Right lobe of liver (tissue), 6 donors: ENCODE data around the gene AKAP12. TPM values are rescaled to one million over a fixed set of nuclear protein-coding genes. Genes with fewer than 3 reads are reported as not detected.

Experiments
- ATAC-seq, 4 donors: fragments of 200-7000 bp; cut with Tn5 transposase; one replicate each; pipeline ENCODE4 v1.9.1; 2020; ENCODE audit warnings: mild to moderate bottlenecking in 4 of 4, moderate library complexity in 4 of 4
- DNase-seq, 3 donors: peaks; one replicate each; pipeline ENCODE4 v3.0.0-alpha.2; 2020
- H3K27ac ChIP-seq, 3 donors: fragments of 200-600 bp; one replicate each; pipeline ENCODE4 v1.8.0; 2022
- H3K27me3 ChIP-seq, 2 donors: fragments of 200-600 bp; one replicate each; pipeline ENCODE4 v1.8.0; 2022
- H3K36me3 ChIP-seq, 4 donors: fragments of 200-600 bp; sonication (generic) in 1 of 4; one replicate each; pipeline versions ENCODE4 v1.5.1 to v1.8.0; 2017 to 2022; ENCODE audit warnings: control low read depth in 1 of 4
- H3K4me1 ChIP-seq, 4 donors: fragments of 200-600 bp; sonication (generic) in 1 of 4; one replicate each; pipeline versions ENCODE4 v1.5.1 to v1.8.0; 2017 to 2022; ENCODE audit warnings: control low read depth in 1 of 4
- H3K4me3 ChIP-seq, 3 donors: fragments of 200-600 bp; one replicate each; pipeline ENCODE4 v1.8.0; 2022
- H3K9me3 ChIP-seq, 4 donors: fragments of 200-600 bp; sonication (generic) in 1 of 4; one replicate each; pipeline versions ENCODE4 v1.5.1 to v1.8.0; 2017 to 2022; ENCODE audit warnings: control low read depth in 1 of 4
- POLR2A ChIP-seq: fragments of 450-650 bp; IDR thresholded peaks from one replicate; pipeline ENCODE4 v1.6.1; 2017; ENCODE audit warnings: antibody characterized with exemption, mild to moderate bottlenecking
- WGBS: methylation state at CpG from one replicate; pipeline ENCODE4 v1.1.6; 2018; ENCODE audit warnings: low coverage, low lambda C conversion rate; ENCODE audit not compliant: insufficient coverage; ENCODE audit errors: missing lambda C conversion rate; 5-methylcytosine and 5-hydroxymethylcytosine counted together
- intact Hi-C, 2 donors: fragments of 100-400 bp; cut with DNase I; formaldehyde crosslinking; loops; one replicate each; pipeline versions ENCODE4 v1.11.2 to v1.14.1; 2022
- long read RNA-seq: library from polyadenylated mRNA; unstranded; transcript quantifications from one replicate; pipeline ENCODE4 v2.0.0, GENCODE V29; 2019
- total RNA-seq, 6 experiments: library from RNA; depleted of rRNA in 2 of 6; stranded (reverse); fragments of >200 nt in 2 of 6; fragmentation: NEBNext Ultra II Directional in 3 of 6; extraction: Animal tissue kit (Norgen Biotek cat#: 25700) in 3 of 6; gene quantifications; one replicate each; pipeline versions ENCODE4 v1.1.0 to v1.2.4, GENCODE V29; 2016 to 2023
- TF ChIP-seq, protein P1 (sequence below), 4 donors: fragments of 200-600 bp in 3 of 4; fragments of 450-650 bp in 1 of 4; IDR thresholded peaks; one replicate each; pipeline versions ENCODE4 v1.5.1 to v1.8.0; 2016 to 2022; ENCODE audit warnings: antibody characterized with exemption in 4 of 4, mild to moderate bottlenecking in 2 of 4
- donor health status: DM: no; HTN: yes; CAD: no.
- donor health status: DM: no; HTN: no; CAD: no.
- donor health status: DM: no; HTN: no; CAD: no.
- donor health status: DM: no; HTN: yes; CAD: no.
- donor health status: DM: no; HTN: yes; CAD: no.

Gene AKAP12, protein sequence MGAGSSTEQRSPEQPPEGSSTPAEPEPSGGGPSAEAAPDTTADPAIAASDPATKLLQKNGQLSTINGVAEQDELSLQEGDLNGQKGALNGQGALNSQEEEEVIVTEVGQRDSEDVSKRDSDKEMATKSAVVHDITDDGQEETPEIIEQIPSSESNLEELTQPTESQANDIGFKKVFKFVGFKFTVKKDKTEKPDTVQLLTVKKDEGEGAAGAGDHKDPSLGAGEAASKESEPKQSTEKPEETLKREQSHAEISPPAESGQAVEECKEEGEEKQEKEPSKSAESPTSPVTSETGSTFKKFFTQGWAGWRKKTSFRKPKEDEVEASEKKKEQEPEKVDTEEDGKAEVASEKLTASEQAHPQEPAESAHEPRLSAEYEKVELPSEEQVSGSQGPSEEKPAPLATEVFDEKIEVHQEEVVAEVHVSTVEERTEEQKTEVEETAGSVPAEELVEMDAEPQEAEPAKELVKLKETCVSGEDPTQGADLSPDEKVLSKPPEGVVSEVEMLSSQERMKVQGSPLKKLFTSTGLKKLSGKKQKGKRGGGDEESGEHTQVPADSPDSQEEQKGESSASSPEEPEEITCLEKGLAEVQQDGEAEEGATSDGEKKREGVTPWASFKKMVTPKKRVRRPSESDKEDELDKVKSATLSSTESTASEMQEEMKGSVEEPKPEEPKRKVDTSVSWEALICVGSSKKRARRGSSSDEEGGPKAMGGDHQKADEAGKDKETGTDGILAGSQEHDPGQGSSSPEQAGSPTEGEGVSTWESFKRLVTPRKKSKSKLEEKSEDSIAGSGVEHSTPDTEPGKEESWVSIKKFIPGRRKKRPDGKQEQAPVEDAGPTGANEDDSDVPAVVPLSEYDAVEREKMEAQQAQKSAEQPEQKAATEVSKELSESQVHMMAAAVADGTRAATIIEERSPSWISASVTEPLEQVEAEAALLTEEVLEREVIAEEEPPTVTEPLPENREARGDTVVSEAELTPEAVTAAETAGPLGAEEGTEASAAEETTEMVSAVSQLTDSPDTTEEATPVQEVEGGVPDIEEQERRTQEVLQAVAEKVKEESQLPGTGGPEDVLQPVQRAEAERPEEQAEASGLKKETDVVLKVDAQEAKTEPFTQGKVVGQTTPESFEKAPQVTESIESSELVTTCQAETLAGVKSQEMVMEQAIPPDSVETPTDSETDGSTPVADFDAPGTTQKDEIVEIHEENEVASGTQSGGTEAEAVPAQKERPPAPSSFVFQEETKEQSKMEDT (N-terminal part only)
- total RNA-seq, result 10 to 100 TPM in 5 of 6 experiments, 1 to 10 TPM in 1; 2.1 to 38.4 (median 23.0) TPM
- long read RNA-seq, partial matches to known transcripts, result 3 of 4 reads
- long read RNA-seq, other reads (novel, unspliced or antisense), result 1 of 4 reads

DNA sequence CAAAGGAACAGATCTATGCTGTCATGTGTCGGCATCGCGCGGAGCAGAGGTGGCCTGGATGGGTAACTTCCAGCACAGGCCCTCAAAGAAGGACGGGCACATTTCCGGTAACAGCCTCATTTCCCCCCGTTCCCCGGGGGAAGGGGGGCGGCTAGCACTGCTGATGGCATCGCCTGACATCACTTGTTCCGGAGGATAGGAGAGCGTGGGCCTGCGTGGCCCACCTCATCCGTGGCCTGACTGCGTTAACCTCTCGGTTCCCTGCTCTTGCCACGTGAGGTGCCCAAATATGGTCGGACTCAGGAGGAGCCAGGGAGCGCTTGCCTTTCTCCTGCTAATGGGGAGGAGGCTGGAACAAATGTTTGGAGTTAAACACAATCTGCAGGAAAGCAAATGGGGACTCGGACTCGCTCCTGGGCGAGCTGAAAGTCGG is at the start of gene AKAP12:
AKAP12 (plus strand) TSS at position 365 of the 433 bp plus-strand sequence. CDS start 596 bp downstream, outside the sequence.
- DNase-seq (peak in 1 of 3 donors; percentile 29), ATAC-seq (peak; percentile 35 to 64 (median 48))
- no peaks in the 10 kb centered on the region for H3K9me3 ChIP-seq
- H3K4me3 ChIP-seq, result peak within 1 kb of the TSS; percentile 35 to 50 (median 43)
- 16% methylated on average over 21 of the region's 23 CpGs for WGBS
- H3K4me1 ChIP-seq, result peaks cover 0 to 11% (median 0%) of the 10 kb centered on the region in 4 donors
- no peaks in the 10 kb centered on the region for H3K36me3 ChIP-seq
- TF ChIP-seq, protein P1, sequence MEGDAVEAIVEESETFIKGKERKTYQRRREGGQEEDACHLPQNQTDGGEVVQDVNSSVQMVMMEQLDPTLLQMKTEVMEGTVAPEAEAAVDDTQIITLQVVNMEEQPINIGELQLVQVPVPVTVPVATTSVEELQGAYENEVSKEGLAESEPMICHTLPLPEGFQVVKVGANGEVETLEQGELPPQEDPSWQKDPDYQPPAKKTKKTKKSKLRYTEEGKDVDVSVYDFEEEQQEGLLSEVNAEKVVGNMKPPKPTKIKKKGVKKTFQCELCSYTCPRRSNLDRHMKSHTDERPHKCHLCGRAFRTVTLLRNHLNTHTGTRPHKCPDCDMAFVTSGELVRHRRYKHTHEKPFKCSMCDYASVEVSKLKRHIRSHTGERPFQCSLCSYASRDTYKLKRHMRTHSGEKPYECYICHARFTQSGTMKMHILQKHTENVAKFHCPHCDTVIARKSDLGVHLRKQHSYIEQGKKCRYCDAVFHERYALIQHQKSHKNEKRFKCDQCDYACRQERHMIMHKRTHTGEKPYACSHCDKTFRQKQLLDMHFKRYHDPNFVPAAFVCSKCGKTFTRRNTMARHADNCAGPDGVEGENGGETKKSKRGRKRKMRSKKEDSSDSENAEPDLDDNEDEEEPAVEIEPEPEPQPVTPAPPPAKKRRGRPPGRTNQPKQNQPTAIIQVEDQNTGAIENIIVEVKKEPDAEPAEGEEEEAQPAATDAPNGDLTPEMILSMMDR (IDR thresholded peaks at IDR 0.05), result no peak
- TF ChIP-seq POLR2A, result no peak
- intact Hi-C loops, result no loop called here
- H3K27me3 ChIP-seq, result peaks cover 0 to 17% of the 10 kb centered on the region in 2 donors
- H3K27ac ChIP-seq, result peak within 1 kb of the TSS; percentile 51 to 77 (median 60)

GRCh38 chr6:151191527-151191926 is 48.2 kb upstream of the AKAP12 start:
- H3K27me3 ChIP-seq, result no peaks in the 10 kb centered on the region
- no peaks in the 10 kb centered on the region for H3K9me3 ChIP-seq
- no peaks in the 10 kb centered on the region for H3K36me3 ChIP-seq
- WGBS, result 46% methylated on average over 3 of the region's 4 CpGs
- H3K4me1 ChIP-seq, result no peaks in the 10 kb centered on the region
- H3K4me3 ChIP-seq, result no peak overlapping the region
- ATAC-seq, result no peak
- H3K27ac ChIP-seq, result no peak overlapping the region
- intact Hi-C loops, result no loop called here
- no peak for DNase-seq
- TF ChIP-seq, protein P1 (IDR thresholded peaks at IDR 0.05), result no peak
- TF ChIP-seq POLR2A, result no peak

GRCh38 chr6:151196555-151196954 is 43.2 kb upstream of the AKAP12 start:
- WGBS, result 29% methylated on average over 1 of the region's 1 CpG

More at GRCh38 chr6:151196555-151196954, 43.2 kb upstream of the AKAP12 start:
- TF ChIP-seq, protein P1 (IDR thresholded peaks at IDR 0.05), result no peak
- TF ChIP-seq POLR2A, result no peak
- Histone ChIP-seq H3K27me3 (no peaks in the 10 kb centered on the region), H3K4me1 (no peaks in the 10 kb centered on the region), H3K36me3 (no peaks in the 10 kb centered on the region), H3K9me3 (no peaks in the 10 kb centered on the region), H3K27ac (no peak overlapping the region), H3K4me3 (no peak overlapping the region)
- DNase-seq (no peak), ATAC-seq (no peak)
- intact Hi-C loops, result no loop called here
